ENCODE data around the gene GNAL. TPM values are rescaled to one million over a fixed set of nuclear protein-coding genes. Genes with fewer than 3 reads are reported as not detected.
"Not testable (repeated sequence)": the region's sequence is repeated elsewhere in the genome, so short reads cannot be mapped to it uniquely, and the experiment has no call there.

The GNAL gene
- total RNA-seq, 2 experiments from 2014 or later = 0.11 to 0.19 TPM

- peak within 1 kb of the TSS; percentile 89 to 94 for H3K27ac ChIP-seq (ENCODE audit: low read depth in 1 of 2, low read length in 2 of 2)
- no peaks in the 10 kb centered on the region for H3K9me3 Mint-ChIP-seq
- H3K4me3 Mint-ChIP-seq = peak within 1 kb of the TSS; percentile 97
- ChIA-PET CTCF (interaction anchor here (0.7 to 0.9 kb wide), 2 partner anchors 10 to 88 kb away, joined by 3 read pairs; no protein-coding TSS in a partner anchor), POLR2A (interaction anchor here (0.6 to 3.4 kb wide), 11 partner anchors 11 to 1995 kb away, joined by 3 to 43 read pairs (median 4); partner anchors contain the start of genes CHMP1B, IMPA2, PTPN2 and VAPA)
- DNase-seq (peak; percentile 67 to 94 (median 82)), ATAC-seq (ENCODE audit: poor library complexity) (peak; percentile 90)
- no peaks in the 10 kb centered on the region for H3K27me3 ChIP-seq (ENCODE audit: control insufficient read depth in 1 of 2, insufficient read depth in 2 of 2, low read length in 2 of 2)
- H3K9me3 ChIP-seq (ENCODE audit: control insufficient read depth in 1 of 2, insufficient read depth in 1 of 2, low read length in 2 of 2) = no peaks in the 10 kb centered on the region
- peaks cover 10% of the 10 kb centered on the region for H3K36me3 ChIP-seq (ENCODE audit: insufficient read depth, low read length)
- no peaks in the 10 kb centered on the region for H3K27me3 Mint-ChIP-seq
- H3K4me3 ChIP-seq (ENCODE audit: low read length) = peak within 1 kb of the TSS; percentile 89
- no peak for TF ChIP-seq CTCF (IDR thresholded peaks at IDR 0.05)
- H3K4me1 Mint-ChIP-seq (ENCODE audit: low read depth) = peaks cover 31% of the 10 kb centered on the region
- intact Hi-C loops (cut with DNase I, micrococcal nuclease) = loop anchor here (1.0 to 10.0 kb wide), 5 partner anchors 55 to 1079 kb away; partner anchors contain the start of genes AFG3L2 (in 1 of the 2) and IMPA2 (in 1 of the 2)
- peak within 1 kb of the TSS; percentile 98 for H3K27ac Mint-ChIP-seq
- H3K36me3 Mint-ChIP-seq (ENCODE audit: low read depth) = peaks cover 33% of the 10 kb centered on the region
- peaks cover 24% of the 10 kb centered on the region for H3K4me1 ChIP-seq (ENCODE audit: insufficient read depth, low read length)
These were observed 219.4 kb downstream of the GNAL start, which contains the start of gene MPPE1 for GRCh38 chr18:11908182-11909060. Gene MPPE1, minus strand, starts transcription at chr18:11908317. Its CDS starts 11,053 bp downstream, at chr18:11897264.

- ATAC-seq (ENCODE audit: poor library complexity) = no peak
- peak in 1 of 14 experiments; percentile 41 for DNase-seq
- TF ChIP-seq CTCF (IDR thresholded peaks at IDR 0.05) = no peak
- H3K4me1 ChIP-seq (ENCODE audit: insufficient read depth, low read length) = peaks cover 24% of the 10 kb centered on the region
- H3K9me3 ChIP-seq (ENCODE audit: control insufficient read depth in 1 of 2, insufficient read depth in 1 of 2, low read length in 2 of 2) = no peaks in the 10 kb centered on the region
- ChIA-PET CTCF (interaction anchor here (0.9 kb wide), 1 partner anchor 87 kb away, joined by 3 read pairs; no protein-coding TSS in a partner anchor), POLR2A (interaction anchor here (0.6 to 3.4 kb wide), 9 partner anchors 12 to 1995 kb away, joined by 3 to 43 read pairs (median 4); partner anchors contain the start of genes CHMP1B, IMPA2 and VAPA)
- peak overlapping the region; percentile 27 to 94 for H3K27ac ChIP-seq (ENCODE audit: low read depth in 1 of 2, low read length in 2 of 2)
- peak overlapping the region; percentile 98 for H3K27ac Mint-ChIP-seq
- H3K4me3 Mint-ChIP-seq = peak overlapping the region; percentile 93
- intact Hi-C loops (cut with DNase I, micrococcal nuclease) = loop anchor here in 1 of 2 experiments (1.0 to 10.0 kb wide), 4 partner anchors 56 to 1078 kb away; partner anchors contain the start of genes AFG3L2 and IMPA2
- peaks cover 27% of the 10 kb centered on the region for H3K36me3 Mint-ChIP-seq (ENCODE audit: low read depth)
- H3K27me3 Mint-ChIP-seq = no peaks in the 10 kb centered on the region
- no peaks in the 10 kb centered on the region for H3K27me3 ChIP-seq (ENCODE audit: control insufficient read depth in 1 of 2, insufficient read depth in 2 of 2, low read length in 2 of 2)
- H3K4me1 Mint-ChIP-seq (ENCODE audit: low read depth) = peaks cover 31% of the 10 kb centered on the region
- peaks cover 10% of the 10 kb centered on the region for H3K36me3 ChIP-seq (ENCODE audit: insufficient read depth, low read length)
- no peaks in the 10 kb centered on the region for H3K9me3 Mint-ChIP-seq
- peak overlapping the region; percentile 51 for H3K4me3 ChIP-seq (ENCODE audit: low read length)
These were observed 220.0 kb downstream of the GNAL start for GRCh38 chr18:11909061-11909455.

- intact Hi-C loops (cut with DNase I, micrococcal nuclease) = loop anchor here in 1 of 2 experiments (1.0 to 10.0 kb wide), 4 partner anchors 56 to 1078 kb away; partner anchors contain the start of genes AFG3L2 and IMPA2
- H3K4me3 ChIP-seq (ENCODE audit: low read length) = no peak overlapping the region
- ATAC-seq (ENCODE audit: poor library complexity) (no peak), DNase-seq (peak in 3 of 14 experiments; percentile 13 to 29 (median 27))
- Mint-ChIP-seq H3K27me3 (no peaks in the 10 kb centered on the region), H3K27ac (peak overlapping the region; percentile 98), H3K36me3 (ENCODE audit: low read depth) (peaks cover 27% of the 10 kb centered on the region), H3K9me3 (no peaks in the 10 kb centered on the region), H3K4me3 (peak overlapping the region; percentile 93), H3K4me1 (ENCODE audit: low read depth) (peaks cover 31% of the 10 kb centered on the region)
- ChIA-PET POLR2A (interaction anchor here (1.3 to 3.4 kb wide), 5 partner anchors 29 to 1996 kb away, joined by 4 to 43 read pairs (median 6); partner anchors contain the start of genes CHMP1B, IMPA2 and VAPA), CTCF (no interaction called here)
- peaks cover 24% of the 10 kb centered on the region for H3K4me1 ChIP-seq (ENCODE audit: insufficient read depth, low read length)
- TF ChIP-seq CTCF (IDR thresholded peaks at IDR 0.05) = no peak
- H3K27me3 ChIP-seq (ENCODE audit: control insufficient read depth in 1 of 2, insufficient read depth in 2 of 2, low read length in 2 of 2) = no peaks in the 10 kb centered on the region
- H3K27ac ChIP-seq (ENCODE audit: low read depth in 1 of 2, low read length in 2 of 2) = no peak overlapping the region
- peaks cover 10% of the 10 kb centered on the region for H3K36me3 ChIP-seq (ENCODE audit: insufficient read depth, low read length)
- no peaks in the 10 kb centered on the region for H3K9me3 ChIP-seq (ENCODE audit: control insufficient read depth in 1 of 2, insufficient read depth in 1 of 2, low read length in 2 of 2)
These were observed 220.5 kb downstream of the GNAL start for GRCh38 chr18:11909591-11910026.

- H3K4me1 ChIP-seq (ENCODE audit: insufficient read depth, low read length); H3K4me1 Mint-ChIP-seq (ENCODE audit: low read depth); H3K4me3 Mint-ChIP-seq; CTCF ChIA-PET; intact Hi-C loops (cut with DNase I, micrococcal nuclease); H3K9me3 ChIP-seq (ENCODE audit: control insufficient read depth in 1 of 2, insufficient read depth in 1 of 2, low read length in 2 of 2); H3K27ac ChIP-seq (ENCODE audit: low read depth in 1 of 2, low read length in 2 of 2); H3K27me3 ChIP-seq (ENCODE audit: control insufficient read depth in 1 of 2, insufficient read depth in 2 of 2, low read length in 2 of 2); H3K36me3 ChIP-seq (ENCODE audit: insufficient read depth, low read length); H3K4me3 ChIP-seq (ENCODE audit: low read length); H3K36me3 Mint-ChIP-seq (ENCODE audit: low read depth); H3K9me3 Mint-ChIP-seq; H3K27me3 Mint-ChIP-seq; POLR2A ChIA-PET; ATAC-seq (ENCODE audit: poor library complexity); H3K27ac Mint-ChIP-seq: not testable (repeated sequence)
- DNase-seq = peak in 1 of 14 experiments; percentile 18
These were observed 227.8 kb downstream of the GNAL start for GRCh38 chr18:11916880-11917279.
